H9 (cell line): ENCODE measurements around the gene INTS7. TPM values are rescaled to one million over a fixed set of nuclear protein-coding genes. Genes with fewer than 3 reads are reported as not detected.

Experiments
- DNase-seq: peaks from one replicate; pipeline ENCODE4 v3.0.0-alpha.2; 2017
- H2AFZ ChIP-seq: one replicate; pipeline ENCODE4 v1.6.1; 2013; ENCODE audit warnings: mild to moderate bottlenecking, low read length, control low read depth, moderate library complexity
- H2AK5ac ChIP-seq: 2 replicates; pipeline ENCODE4 v1.6.1; 2013; ENCODE audit warnings: low read length, control low read depth, mixed read lengths; ENCODE audit not compliant: insufficient read length
- H2BK120ac ChIP-seq: one replicate; pipeline ENCODE4 v1.6.1; 2013; ENCODE audit warnings: low read depth, mild to moderate bottlenecking, low read length, control low read depth, inconsistent platforms; ENCODE audit not compliant: poor library complexity, severe bottlenecking
- H2BK12ac ChIP-seq: 2 replicates; pipeline ENCODE4 v1.6.1; 2013; ENCODE audit warnings: low read length, control low read depth, mixed read lengths, low read depth; ENCODE audit not compliant: insufficient read length
- H2BK15ac ChIP-seq: 2 replicates; pipeline ENCODE4 v1.6.1; 2013; ENCODE audit warnings: low read depth, low read length, control low read depth
- H2BK20ac ChIP-seq: one replicate; pipeline ENCODE4 v1.6.1; 2013; ENCODE audit warnings: low read depth, mild to moderate bottlenecking, low read length, control low read depth, inconsistent platforms; ENCODE audit not compliant: poor library complexity, severe bottlenecking
- H2BK5ac ChIP-seq: 2 replicates; pipeline ENCODE4 v1.6.1; 2013; ENCODE audit warnings: low read length, control low read depth, mixed read lengths; ENCODE audit not compliant: insufficient read length
- H3K14ac ChIP-seq: 2 replicates; pipeline ENCODE4 v1.6.1; 2013; ENCODE audit warnings: low read length, control low read depth; ENCODE audit not compliant: insufficient read depth
- H3K18ac ChIP-seq: 2 replicates; pipeline ENCODE4 v1.6.1; 2013; ENCODE audit warnings: low read depth, mild to moderate bottlenecking, mixed read lengths, low read length, control low read depth; ENCODE audit not compliant: insufficient read length
- H3K23ac ChIP-seq: 2 replicates; pipeline ENCODE4 v1.6.1; 2013; ENCODE audit warnings: low read length, control low read depth, mixed read lengths, low read depth; ENCODE audit not compliant: insufficient read length
- H3K23me2 ChIP-seq: 2 replicates; pipeline ENCODE4 v1.6.1; 2013; ENCODE audit warnings: low read depth, mild to moderate bottlenecking, mixed read lengths, low read length, control low read depth; ENCODE audit not compliant: insufficient read length, poor library complexity, severe bottlenecking
- H3K27ac ChIP-seq: 2 replicates; pipeline ENCODE4 v1.5.1; 2013; ENCODE audit warnings: low read length, control low read depth, mixed read lengths, low read depth; ENCODE audit not compliant: insufficient read length
- H3K27me3 ChIP-seq: 2 replicates; pipeline ENCODE4 v1.6.1; 2013; ENCODE audit warnings: low read length, control low read depth, inconsistent platforms; ENCODE audit not compliant: insufficient read depth
- H3K4ac ChIP-seq: 2 replicates; pipeline ENCODE4 v1.6.1; 2013; ENCODE audit warnings: low read depth, mild to moderate bottlenecking, control low read depth, inconsistent platforms, low read length, moderate library complexity
- H3K4me1 ChIP-seq: 2 replicates; pipeline ENCODE4 v1.6.1; 2013; ENCODE audit warnings: low read length, control low read depth, inconsistent platforms; ENCODE audit not compliant: insufficient read depth
- H3K4me2 ChIP-seq: 2 replicates; pipeline ENCODE4 v1.6.1; 2013; ENCODE audit warnings: low read length, control low read depth, mixed read lengths; ENCODE audit not compliant: insufficient read length, insufficient read depth
- H3K56ac ChIP-seq: 2 replicates; pipeline ENCODE4 v1.6.1; 2013; ENCODE audit warnings: low read depth, mild to moderate bottlenecking, mixed read lengths, low read length, control low read depth; ENCODE audit not compliant: insufficient read length
- H3K79me1 ChIP-seq: 2 replicates; pipeline ENCODE4 v1.6.1; 2013; ENCODE audit warnings: low read depth, mild to moderate bottlenecking, moderate library complexity, low read length, control low read depth, inconsistent platforms; ENCODE audit not compliant: insufficient read depth, poor library complexity, severe bottlenecking
- H3K79me2 ChIP-seq: 2 replicates; pipeline ENCODE4 v1.6.1; 2013; ENCODE audit warnings: low read length, control low read depth, inconsistent platforms; ENCODE audit not compliant: insufficient read depth
- H3K9ac ChIP-seq: 2 replicates; pipeline ENCODE4 v1.6.1; 2013; ENCODE audit warnings: low read length, control low read depth, mixed read lengths; ENCODE audit not compliant: insufficient read length; ENCODE audit errors: extremely low read depth
- H3K9me3 ChIP-seq: one replicate; pipeline ENCODE4 v1.6.1; 2013; ENCODE audit warnings: low read depth, low read length, inconsistent platforms; ENCODE audit not compliant: control insufficient read depth
- H3T11ph ChIP-seq: one replicate; pipeline ENCODE4 v1.6.1; 2013; ENCODE audit warnings: mild to moderate bottlenecking, low read length, control low read depth, inconsistent platforms
- H4K20me1 ChIP-seq: one replicate; pipeline ENCODE4 v1.6.1; 2013; ENCODE audit not compliant: control insufficient read depth, insufficient read length, insufficient read depth
- H4K5ac ChIP-seq: 2 replicates; pipeline ENCODE4 v1.6.1; 2013; ENCODE audit warnings: low read depth, mild to moderate bottlenecking, mixed read lengths, low read length, control low read depth; ENCODE audit not compliant: insufficient read length
- H4K8ac ChIP-seq: replicated peaks from 2 replicates; pipeline ENCODE4 v1.6.1; 2013; ENCODE audit warnings: low read length, control low read depth, mixed read lengths, low read depth; ENCODE audit not compliant: insufficient read length
- H4K91ac ChIP-seq: 2 replicates; pipeline ENCODE4 v1.6.1; 2013; ENCODE audit warnings: low read depth, mild to moderate bottlenecking, moderate library complexity, mixed read lengths, low read length, control low read depth; ENCODE audit not compliant: insufficient read length
- H3K27ac Mint-ChIP-seq, 3 experiments: 2 replicates in 2 of 3; 3 replicates in 1 of 3; pipeline ENCODE4 v1.8.0; 2020 to 2021; ENCODE audit warnings: mixed read lengths in 3 of 3, mild to moderate bottlenecking in 1 of 3, moderate library complexity in 1 of 3
- H3K27me3 Mint-ChIP-seq: 2 replicates; pipeline ENCODE4 v1.8.0; 2021; ENCODE audit warnings: low read depth, mild to moderate bottlenecking, moderate library complexity, mixed read lengths
- H3K36me3 Mint-ChIP-seq, 3 experiments: 2 replicates in 2 of 3; 3 replicates in 1 of 3; pipeline ENCODE4 v1.8.0; 2020 to 2021; ENCODE audit warnings: low read depth in 3 of 3, mixed read lengths in 3 of 3; ENCODE audit not compliant: insufficient read depth in 1 of 3
- H3K4me1 Mint-ChIP-seq, 2 experiments: 2 replicates each; pipeline ENCODE4 v1.8.0; 2020; ENCODE audit warnings: mixed read lengths in 2 of 2
- H3K4me3 Mint-ChIP-seq, 2 experiments: 2 replicates in 1 of 2; 3 replicates in 1 of 2; pipeline ENCODE4 v1.8.0; 2020 to 2021; ENCODE audit warnings: mild to moderate bottlenecking in 2 of 2, mixed read lengths in 2 of 2, moderate library complexity in 1 of 2
- H3K9me3 Mint-ChIP-seq, 2 experiments: 2 replicates in 1 of 2; 3 replicates in 1 of 2; pipeline ENCODE4 v1.8.0; 2020; ENCODE audit warnings: mild to moderate bottlenecking in 2 of 2, mixed read lengths in 2 of 2, moderate library complexity in 1 of 2
- CTCF ChIP-seq: fragments of 200-600 bp; sonication (generic); conservative IDR thresholded peaks from 3 replicates; pipeline ENCODE4 v1.8.0; 2021; ENCODE audit warnings: antibody characterized with exemption, mild to moderate bottlenecking
- WGBS: extraction: QIAGEN DNeasy Blood & Tissue Kit; methylation state at CpG from one replicate; pipeline ENCODE4 v1.1.7; 2013; ENCODE audit warnings: missing lambda C conversion rate, low lambda C conversion rate, mixed read lengths; ENCODE audit not compliant: insufficient read length; ENCODE audit errors: extremely low coverage; 5-methylcytosine and 5-hydroxymethylcytosine counted together
- total RNA-seq: library from RNA; stranded (reverse); gene quantifications from 2 replicates; pipeline ENCODE4 v1.2.1, GENCODE V29; 2021

INTS7 gene
- total RNA-seq, 1 experiment from 2014 or later: 32.3 TPM

GRCh38 chr1:211910913-211911485 lies 124.4 kb downstream of the INTS7 start:
- Histone ChIP-seq H3K27me3 (no peaks in the 10 kb centered on the region), H3K23ac (no peak overlapping the region), H3T11ph (no peak overlapping the region), H3K9ac (no peak overlapping the region), H3K23me2 (no peaks in the 10 kb centered on the region), H3K4me1 (no peaks in the 10 kb centered on the region), H2BK120ac (no peak overlapping the region), H3K79me1 (no peaks in the 10 kb centered on the region), H2BK5ac (no peak overlapping the region), H4K20me1 (no peaks in the 10 kb centered on the region), H4K8ac (no peak overlapping the region), H3K79me2 (no peaks in the 10 kb centered on the region), H4K91ac (no peak overlapping the region), H3K4ac (no peak overlapping the region), H3K27ac (no peak overlapping the region), H2BK20ac (no peak overlapping the region), H3K18ac (no peak overlapping the region), H3K14ac (no peak overlapping the region), H3K4me2 (no peak overlapping the region), H2BK15ac (no peak overlapping the region), H3K9me3 (no peaks in the 10 kb centered on the region), H2BK12ac (no peak overlapping the region), H3K56ac (no peak overlapping the region), H2AFZ (no peak overlapping the region), H2AK5ac (no peak overlapping the region), H4K5ac (no peak overlapping the region)
- no peak for DNase-seq
- no peaks in the 10 kb centered on the region for H3K4me1 Mint-ChIP-seq
- H3K27me3 Mint-ChIP-seq: peaks cover 12% of the 10 kb centered on the region
- no peak overlapping the region for H3K4me3 Mint-ChIP-seq
- no CpG with 5 or more reads among the region's 4 CpGs for WGBS
- no peak for TF ChIP-seq CTCF
- peaks cover 0 to 3% (median 0%) of the 10 kb centered on the region in 3 experiments; a peak in 2 of 7 replicates for H3K36me3 Mint-ChIP-seq
- peaks cover 3 to 10% of the 10 kb centered on the region in 2 experiments; a peak in 4 of 5 replicates for H3K9me3 Mint-ChIP-seq
- H3K27ac Mint-ChIP-seq: no peak overlapping the region
